SK-MEL-5 (cell line): ENCODE measurements around the gene TMEM272. TPM values are rescaled to one million over a fixed set of nuclear protein-coding genes. Genes with fewer than 3 reads are reported as not detected.

Experiments
- DNase-seq: peaks from one replicate; pipeline ENCODE4 v3.0.0-alpha.2; 2016; ENCODE audit warnings: low read depth, low spot score
- in situ Hi-C: cut with HindIII; loops from 2 replicates; pipeline ENCODE4 v1.10.0; 2016; ENCODE audit warnings: low sequenced_read_pairs, high pct_unique_total_duplicates, low pct_unique_long_range_greater_than_20kb
- total RNA-seq: library from RNA; depleted of rRNA; stranded (reverse); fragments of >200 nt; shearing (Covaris generic); gene quantifications from 2 replicates; pipeline ENCODE4 v1.2.3, GENCODE V29; 2014

TMEM272 gene
- total RNA-seq, 1 experiment from 2014 or later = 1.2 TPM

DNA sequence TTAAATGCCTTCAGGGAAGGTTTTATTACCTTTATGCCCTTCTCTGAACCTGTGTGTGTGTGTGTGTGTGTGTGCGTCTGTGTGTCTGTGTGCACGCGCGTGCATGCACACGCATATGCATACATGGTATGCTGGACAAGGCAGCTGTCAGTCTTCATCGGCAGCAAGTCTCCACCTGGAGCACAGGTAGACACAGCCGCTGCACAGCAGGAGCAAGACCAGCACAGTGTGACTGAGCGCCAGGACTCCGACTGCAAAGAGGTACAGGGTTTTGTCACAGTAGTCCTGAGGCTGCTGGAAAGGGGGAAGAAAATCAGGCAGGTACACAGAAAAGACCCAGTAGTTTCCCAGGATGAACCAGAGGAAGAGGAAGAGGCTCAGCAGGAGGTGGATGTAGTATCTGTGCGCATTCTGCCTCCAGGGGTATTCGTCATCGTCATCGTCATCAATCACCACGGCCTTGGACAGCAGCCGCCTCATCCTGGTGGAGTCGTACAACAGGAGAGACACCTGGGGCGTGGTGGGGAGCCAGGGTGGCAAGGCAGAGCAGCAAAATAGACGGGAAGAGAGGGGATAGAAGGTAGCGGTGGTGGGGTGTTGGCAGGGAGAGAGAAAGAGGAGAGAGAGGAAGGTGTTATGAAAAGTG, 28.2 kb downstream of the TMEM272 start:
- in situ Hi-C loops = no loop called here

DNA sequence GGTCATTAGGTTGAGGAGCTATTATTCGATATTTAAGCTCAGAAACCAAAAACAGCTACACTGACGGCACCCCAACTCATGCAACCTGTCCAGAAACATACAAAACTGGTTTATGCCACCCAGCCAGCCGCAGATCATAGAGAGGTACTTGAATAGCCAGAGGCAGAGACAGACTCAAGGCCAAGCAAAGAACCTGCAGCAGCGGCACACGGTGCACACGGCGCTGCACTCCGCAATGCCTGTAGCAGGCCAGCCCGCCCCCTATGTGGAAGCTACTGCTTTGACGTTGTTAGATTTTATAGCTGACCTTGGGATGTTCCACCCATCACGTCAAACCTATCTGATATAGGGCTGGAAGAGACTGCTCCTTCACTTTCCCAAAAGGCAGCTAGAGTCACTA, 29.1 kb downstream of the TMEM272 start:
- in situ Hi-C loops = no loop called here
- DNase-seq = no peak

More for the DNA sequence above, 28.2 kb downstream of the TMEM272 start:
- DNase-seq = no peak

DNA sequence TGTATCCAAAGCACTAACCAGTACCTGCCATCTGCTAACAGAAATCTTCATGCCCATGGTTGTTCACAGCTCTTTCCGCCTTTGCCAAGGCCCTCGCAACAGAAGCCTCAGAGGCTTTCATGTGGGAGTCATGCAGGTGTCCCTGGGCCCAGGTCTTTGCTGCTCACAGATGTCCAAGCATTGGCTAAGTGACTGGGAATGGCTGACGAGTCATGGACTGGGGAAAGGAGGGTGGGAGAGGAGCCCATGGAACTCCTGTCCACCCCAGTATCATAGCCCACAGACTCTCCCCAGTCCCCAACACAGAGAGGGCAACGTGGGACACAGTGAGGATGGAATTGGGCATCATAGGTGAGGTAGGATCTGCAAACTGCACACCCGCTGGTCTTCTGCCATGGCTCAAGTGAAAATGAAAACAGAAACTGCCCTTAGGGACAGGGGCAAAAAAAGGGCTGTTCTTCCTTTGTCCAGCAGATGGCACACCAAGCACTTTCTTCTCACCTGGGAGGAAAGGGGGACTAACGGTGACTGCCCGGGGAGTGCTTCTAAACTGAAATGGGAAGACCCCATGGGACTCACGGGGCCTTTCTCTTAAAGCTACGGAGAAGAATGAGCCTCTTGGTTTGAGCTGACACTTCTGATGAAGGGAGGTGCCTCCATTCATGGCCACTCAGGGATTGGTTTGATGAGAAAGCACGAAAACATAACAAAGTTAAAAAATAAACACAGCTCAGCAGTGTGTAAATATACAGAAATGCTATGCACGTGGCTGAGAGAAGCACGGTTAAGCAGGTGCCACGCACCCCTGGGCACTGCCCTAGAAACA, 29.9 kb downstream of the TMEM272 start:
- in situ Hi-C loops = no loop called here
- DNase-seq = peak; percentile 88

DNA sequence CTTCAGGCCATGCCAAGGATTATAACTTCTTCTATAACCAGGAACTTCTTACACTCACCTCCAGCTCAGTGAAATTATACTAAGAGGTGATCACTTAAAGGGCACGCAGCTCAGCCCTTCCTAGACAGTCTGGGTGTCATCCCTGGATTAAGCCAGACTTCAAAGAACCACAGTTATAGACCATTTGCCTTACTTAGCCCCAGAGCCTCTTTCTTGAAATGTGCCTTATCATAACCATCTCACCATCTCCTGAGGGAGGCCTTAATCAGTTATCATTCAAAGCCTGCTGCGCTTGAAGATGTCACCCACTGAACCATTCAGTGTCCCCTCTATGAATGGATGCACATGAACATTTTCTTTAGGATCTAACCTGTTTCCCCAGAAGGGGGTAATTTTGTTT, 30.9 kb downstream of the TMEM272 start:
- DNase-seq = no peak
- in situ Hi-C loops = no loop called here

DNA sequence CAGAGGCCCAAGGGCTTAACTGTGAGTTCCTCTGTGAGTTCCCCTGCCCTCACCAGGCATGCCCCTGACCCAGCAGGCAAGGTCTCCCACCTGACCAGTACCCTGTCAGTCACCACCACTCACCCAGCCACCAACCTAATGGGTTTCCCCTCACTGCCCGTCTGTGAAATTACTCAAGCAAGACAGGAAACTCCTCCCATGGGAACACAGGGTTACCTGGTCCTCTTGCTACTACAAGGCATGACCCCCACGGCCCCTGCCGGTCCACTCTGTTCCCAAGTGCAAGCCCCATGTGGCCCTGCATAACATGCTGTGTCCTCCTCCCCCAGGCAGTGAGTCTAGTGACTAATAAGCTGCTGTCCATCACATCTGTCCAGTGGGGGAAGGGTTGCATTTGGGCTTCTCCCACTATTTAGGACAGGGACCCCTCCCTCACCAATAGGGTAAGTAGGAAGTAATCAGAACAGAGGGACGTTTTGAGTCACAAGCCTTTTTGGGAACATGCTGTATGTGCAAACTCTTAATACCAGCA, 33.0 kb downstream of the TMEM272 start:
- no peak for DNase-seq
- in situ Hi-C loops = no loop called here

DNA sequence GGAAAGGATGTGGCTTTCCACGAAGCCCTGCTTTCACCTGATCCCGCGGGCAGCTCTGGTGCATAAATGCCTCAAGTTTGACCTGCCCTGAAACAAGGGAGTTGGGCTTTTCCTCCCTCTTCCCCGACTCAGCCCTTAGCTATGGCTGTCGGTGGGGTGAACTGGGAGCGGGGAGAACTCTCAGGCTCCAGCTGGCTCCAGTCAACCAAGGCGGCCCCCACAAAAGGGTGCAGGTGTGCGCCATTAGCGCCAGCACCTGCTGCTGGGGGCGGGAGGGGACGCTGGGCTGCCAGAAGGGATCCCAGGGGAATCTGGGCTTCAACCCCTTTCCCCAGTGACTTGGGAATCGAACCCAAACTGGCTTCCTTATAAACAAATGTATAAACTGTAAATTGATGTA, 33.9 kb downstream of the TMEM272 start:
- in situ Hi-C loops = no loop called here
- no peak for DNase-seq

DNA sequence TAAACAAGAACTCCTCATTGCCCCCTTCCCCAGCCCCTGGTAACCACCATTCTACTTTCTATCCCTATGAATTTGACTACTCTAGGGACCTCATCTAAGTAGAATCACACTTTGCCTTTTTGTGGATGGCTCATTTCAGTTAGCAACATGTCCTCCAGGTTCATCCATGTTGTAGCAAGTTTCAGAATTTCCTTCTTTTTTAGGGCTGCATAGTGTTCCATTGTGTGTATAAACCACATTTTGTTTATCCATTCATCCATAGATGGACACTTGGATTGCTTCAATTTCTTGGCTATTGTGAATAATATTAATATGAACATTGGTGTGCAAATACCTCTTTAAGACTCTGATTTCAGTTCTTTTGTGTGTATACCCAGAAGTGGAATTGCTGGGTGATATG, 36.2 kb downstream of the TMEM272 start:
- in situ Hi-C loops = no loop called here
- no peak for DNase-seq

DNA sequence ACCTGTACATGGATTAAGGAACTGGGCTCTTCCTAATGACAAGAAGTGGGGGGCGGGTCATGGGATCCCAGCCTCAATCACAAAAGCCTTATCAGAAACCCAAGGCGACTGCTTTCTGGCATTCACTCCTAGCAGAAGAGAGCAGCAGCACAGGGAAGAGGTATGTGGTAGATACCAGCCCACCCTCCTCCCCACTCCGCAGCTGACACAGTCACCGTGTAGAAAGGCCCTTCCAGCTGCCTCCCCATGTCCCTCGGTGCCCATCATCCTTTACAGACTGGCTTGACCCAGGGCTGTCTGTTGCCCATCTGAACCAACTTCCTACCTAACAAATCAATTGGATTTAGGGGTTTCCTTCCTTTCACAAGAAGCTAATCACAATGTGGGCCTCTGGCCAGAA, 37.9 kb downstream of the TMEM272 start:
- in situ Hi-C loops = no loop called here
- no peak for DNase-seq

DNA sequence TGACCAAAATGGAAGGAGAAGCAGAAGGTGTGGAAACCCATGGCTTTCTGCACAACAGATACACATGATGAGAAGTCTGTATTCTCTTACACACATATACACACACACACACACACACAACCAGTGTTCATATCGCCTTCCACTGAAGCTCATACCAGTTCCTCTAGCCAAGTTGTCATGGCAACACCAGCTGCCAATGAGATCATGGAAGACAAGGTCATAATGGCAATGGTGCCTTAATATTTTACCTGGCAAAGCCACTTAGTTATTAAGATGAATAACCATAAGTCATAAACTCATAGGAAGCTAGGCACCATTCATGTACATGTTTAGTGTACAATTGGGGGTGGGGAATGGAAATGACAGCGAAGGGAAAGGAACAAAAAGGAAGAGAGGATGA, 38.4 kb downstream of the TMEM272 start:
- in situ Hi-C loops = no loop called here
- DNase-seq = peak; percentile 44

DNA sequence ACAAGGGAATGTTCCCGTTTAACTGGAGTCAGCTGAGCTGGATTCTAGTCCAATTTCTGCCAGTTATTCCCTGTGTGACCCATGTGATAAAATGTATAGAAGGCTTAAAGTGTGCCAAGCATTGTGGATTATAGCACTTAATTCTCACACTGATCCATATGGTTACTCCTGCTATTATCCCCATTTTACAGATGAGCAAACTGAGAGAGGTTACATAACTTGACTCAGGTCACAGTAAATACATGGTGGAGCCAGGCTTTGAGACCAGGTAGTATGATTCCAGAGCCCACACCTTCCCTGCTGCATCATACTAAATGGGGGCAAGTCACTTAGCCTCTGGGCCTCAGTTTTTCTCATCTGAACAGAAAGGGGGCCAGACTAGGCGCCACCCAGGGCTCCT, 39.1 kb downstream of the TMEM272 start:
- in situ Hi-C loops = no loop called here

DNA sequence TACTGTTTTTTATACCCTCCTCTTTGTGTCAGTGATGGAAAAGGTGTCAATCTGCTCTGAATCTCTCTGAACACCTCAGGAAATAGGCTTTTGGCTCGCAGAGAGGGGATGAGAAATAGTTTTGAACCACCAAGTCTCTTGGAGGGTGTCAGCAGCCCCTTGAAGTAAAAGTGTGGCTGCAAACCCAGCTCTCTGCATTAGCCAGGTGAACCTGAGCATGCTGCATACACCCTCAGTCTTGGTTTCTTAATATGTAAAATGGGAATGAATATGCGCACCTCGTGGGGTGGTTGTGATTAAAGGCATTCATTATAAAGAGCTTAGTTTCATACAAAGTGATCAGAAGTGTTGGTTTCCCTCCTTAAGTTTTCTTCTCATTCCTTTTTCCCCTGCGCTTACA, 39.7 kb downstream of the TMEM272 start:
- in situ Hi-C loops = no loop called here
- no peak for DNase-seq

More for the DNA sequence above, 39.1 kb downstream of the TMEM272 start:
- DNase-seq = no peak

DNA sequence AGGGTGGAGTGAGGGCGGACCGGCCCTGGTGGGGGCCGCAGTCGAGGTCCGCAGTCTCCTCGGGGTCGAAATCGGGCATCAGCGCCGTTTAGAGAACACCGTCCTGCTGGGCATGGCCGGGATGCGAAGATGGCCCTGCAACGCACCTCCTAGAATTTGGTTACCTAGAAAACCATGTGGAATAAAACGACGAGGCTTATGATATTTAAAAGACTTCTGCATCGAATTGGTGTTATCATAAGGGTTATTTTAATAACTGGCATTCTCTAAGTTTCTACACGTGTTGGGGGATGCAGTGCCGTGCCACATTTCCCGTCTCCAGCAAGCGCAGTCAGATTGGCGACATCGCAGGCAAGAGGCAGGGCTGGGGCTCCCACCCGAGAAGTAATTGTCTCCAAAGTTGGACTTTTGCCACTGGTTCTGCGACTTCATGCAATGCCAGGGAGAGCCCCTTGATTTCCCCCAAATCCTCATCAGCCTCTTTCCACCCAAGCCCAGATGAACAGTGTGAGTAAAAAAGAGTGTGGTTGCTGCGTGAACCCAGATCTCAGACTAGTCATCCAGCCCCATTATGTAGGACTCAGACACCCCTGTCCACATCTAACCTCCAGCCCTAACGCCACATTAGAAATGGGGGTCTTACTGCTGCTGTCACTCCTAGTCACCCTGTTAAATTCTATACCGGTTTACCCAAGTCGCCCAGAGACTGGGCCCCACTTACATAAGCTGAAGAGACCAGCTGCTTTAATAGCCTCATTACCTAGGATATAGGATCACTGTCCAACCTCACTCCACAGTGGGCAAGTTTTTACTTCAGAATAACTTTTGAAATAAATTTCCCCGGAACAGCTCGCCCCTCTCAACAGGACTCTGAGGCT, 40.4 kb downstream of the TMEM272 start:
- in situ Hi-C loops = no loop called here
- DNase-seq = no peak

DNA sequence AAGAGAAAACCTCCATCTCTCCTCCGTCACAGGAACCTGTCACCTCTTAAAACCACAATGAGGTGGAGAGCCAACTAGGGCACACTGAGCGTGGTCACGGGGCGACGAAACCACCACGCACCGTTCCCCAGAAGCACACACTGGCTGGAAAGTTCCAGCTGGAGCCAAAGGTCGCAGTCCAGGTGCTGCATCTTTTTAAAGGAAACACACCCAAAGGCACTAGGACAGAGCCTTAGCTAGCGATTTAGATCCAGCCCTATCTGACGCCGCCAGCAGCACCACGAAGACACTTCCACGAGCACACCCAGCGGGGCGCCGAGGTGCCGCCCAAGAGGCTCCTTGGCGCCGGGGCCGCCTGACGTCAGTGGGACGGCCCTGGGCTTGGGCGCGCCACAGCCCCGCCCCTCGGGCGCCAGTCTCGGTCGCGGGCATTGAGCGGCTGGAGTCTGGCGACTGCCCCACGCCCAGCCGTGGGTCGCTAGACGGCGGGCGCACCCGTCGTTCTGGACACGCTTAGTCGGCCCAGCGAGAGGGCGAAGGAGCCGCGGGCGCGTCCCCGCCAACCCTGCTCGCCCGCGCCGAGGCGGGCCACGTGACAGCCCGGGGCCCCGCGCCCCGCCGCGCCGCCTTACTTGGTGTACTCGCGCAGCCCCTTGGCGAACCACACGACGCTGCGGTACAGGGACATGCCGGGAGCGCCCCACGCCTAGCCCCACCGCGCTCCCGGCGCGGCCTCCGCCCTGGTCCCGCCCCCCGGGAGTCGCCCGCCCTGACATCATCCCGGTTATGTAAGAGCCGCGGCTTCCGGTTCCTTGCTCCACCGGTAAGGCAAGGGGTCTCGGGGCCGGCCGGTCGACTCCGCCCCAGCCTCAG, 41.3 kb downstream of the TMEM272 start, which contains the start of gene DHRS12:
Gene DHRS12, minus strand, starts transcription at position 742 of the 873 bp plus-strand sequence. CDS start 4,504 bp downstream, outside the sequence.
- in situ Hi-C loops = no loop called here
- peak; percentile 81 for DNase-seq

DNA sequence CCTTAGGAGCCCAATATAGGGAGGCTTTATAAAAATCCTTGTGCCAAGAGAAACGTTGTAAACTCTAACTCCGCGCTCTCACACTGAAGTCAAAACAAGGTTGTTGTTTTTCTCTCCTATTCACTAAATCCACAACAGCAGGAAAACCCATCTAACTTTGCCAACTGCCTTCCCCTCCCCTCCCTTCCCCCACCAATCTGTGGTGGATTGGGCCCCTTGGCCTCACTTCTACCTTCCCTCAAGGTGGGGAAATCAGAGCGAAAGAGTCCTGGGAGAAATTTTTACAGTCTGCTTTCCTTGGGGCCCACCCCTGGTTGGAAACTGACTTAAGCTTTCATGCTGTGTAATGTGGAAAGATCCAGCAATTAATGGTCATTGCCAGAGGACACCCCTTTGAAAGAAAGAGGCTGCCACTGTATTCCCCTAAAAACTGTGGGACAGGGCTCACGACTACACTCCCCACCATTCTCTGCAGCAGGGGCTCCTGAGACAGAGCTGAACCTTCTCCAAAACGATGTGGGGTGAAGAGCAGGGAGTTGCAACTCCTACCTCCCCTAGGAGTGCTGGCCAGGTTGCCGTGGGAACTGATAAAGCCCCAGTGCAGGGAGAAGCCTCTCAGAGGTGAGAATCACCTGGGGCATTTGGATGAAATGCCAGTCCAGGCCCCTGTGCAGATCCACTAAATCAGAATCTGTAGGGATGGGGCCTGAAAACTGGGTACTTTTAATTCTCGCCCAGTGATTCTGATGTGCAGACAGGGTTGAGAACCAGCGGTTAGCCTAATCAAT, 42.2 kb downstream of the TMEM272 start:
- in situ Hi-C loops = no loop called here
- DNase-seq = no peak

DNA sequence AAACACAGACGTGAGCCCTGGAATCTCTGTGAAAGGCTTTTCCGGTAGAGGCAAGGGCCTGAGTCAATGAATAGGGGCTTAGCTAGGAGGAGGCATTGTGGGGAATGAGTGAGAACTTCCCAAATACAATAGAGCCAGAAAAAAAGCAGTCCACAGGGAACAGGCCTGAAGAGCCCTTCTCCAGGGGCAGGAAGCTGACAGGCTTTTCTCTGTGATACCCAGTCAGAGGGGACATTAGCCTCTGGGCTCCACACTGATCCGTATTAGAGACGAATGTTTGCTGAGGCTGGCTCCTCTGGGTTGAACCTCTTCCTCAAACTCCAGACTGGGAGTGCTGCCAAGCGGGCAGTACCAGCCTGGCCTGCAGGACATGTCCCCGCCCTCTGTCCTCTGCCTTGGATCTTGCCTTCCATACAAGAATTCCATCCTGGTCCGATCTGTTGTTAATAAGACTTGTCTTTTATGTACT, 43.3 kb downstream of the TMEM272 start:
- in situ Hi-C loops = no loop called here
- DNase-seq = peak; percentile 27

DNA sequence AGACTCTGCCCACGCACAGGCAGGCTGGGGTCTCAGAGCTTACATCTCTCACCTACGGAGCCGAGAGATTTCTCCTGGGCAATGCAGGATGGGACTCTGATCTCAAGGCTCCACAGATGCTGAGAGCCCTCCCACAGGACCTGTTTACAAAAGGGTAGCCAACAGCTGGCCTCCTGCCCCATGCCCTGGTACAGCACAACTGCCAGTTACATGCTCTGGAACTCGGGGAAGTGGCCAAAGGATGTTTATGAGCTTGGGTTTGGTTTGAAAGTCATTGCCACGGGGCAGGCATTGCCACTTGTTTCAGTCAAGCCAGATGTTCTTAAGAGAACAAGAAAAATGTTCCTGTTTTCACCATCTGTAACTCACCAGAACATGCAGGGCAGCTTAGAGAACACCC, 44.5 kb downstream of the TMEM272 start:
- in situ Hi-C loops = no loop called here
- DNase-seq = no peak
